SU-DHL-6 (cell line): ENCODE measurements around the gene TMCC2.

ENCODE experiments used
- H2AFZ ChIP-seq: fragments of 200-600 bp; sonication (generic); 2 replicates; pipeline ENCODE4 v1.6.1; 2014; ENCODE audit warnings: low read depth, mild to moderate bottlenecking, moderate library complexity, mixed read lengths, antibody characterized with exemption, low read length; ENCODE audit not compliant: severe bottlenecking
- H3F3A ChIP-seq: fragments of 200-600 bp; shearing (Covaris generic); 2 replicates; pipeline ENCODE4 v1.6.0; 2016; ENCODE audit warnings: antibody characterized with exemption, mild to moderate bottlenecking; ENCODE audit not compliant: insufficient read depth
- H3K27ac ChIP-seq: fragments of 200-600 bp; sonication (generic); 2 replicates; pipeline ENCODE4 v1.5.1; 2016; ENCODE audit warnings: low read depth, mild to moderate bottlenecking, low read length, moderate library complexity, mixed read lengths
- H3K27me3 ChIP-seq: fragments of 200-600 bp; sonication (generic), shearing (Covaris generic); 2 replicates; pipeline ENCODE4 v1.6.0; 2014; ENCODE audit warnings: mild to moderate bottlenecking, low read length
- H3K36me3 ChIP-seq: fragments of 200-600 bp; sonication (generic); 2 replicates; pipeline ENCODE4 v1.6.1; 2014; ENCODE audit warnings: mild to moderate bottlenecking, low read length, mixed read lengths
- H3K4me2 ChIP-seq: fragments of 300-600, 200-600 bp; shearing (Covaris generic), sonication (generic); 2 replicates; pipeline ENCODE4 v1.6.0; 2014; ENCODE audit warnings: low read length, low read depth, mild to moderate bottlenecking; ENCODE audit not compliant: poor library complexity, severe bottlenecking
- H3K4me3 ChIP-seq: fragments of 200-600 bp; sonication (generic); 2 replicates; pipeline ENCODE4 v1.5.1; 2014; ENCODE audit warnings: antibody characterized with exemption, low read length, mild to moderate bottlenecking, mixed read lengths; ENCODE audit not compliant: insufficient read depth, poor library complexity, severe bottlenecking
- H3K79me2 ChIP-seq: fragments of 200-600 bp; sonication (generic); 2 replicates; pipeline ENCODE4 v1.6.1; 2014; ENCODE audit warnings: mild to moderate bottlenecking, low read length, moderate library complexity; ENCODE audit not compliant: insufficient read depth
- H3K9ac ChIP-seq: fragments of 200-600 bp; sonication (generic); 2 replicates; pipeline ENCODE4 v1.7.0; 2014; ENCODE audit warnings: mild to moderate bottlenecking, low read length
- H3K9me2 ChIP-seq: fragments of 200-600 bp; sonication (generic); replicated peaks from 2 replicates; pipeline ENCODE4 v1.6.1; 2014; ENCODE audit warnings: low read length; ENCODE audit not compliant: insufficient read depth
- H3K9me3 ChIP-seq: fragments of 200-600 bp; sonication (generic); 2 replicates; pipeline ENCODE4 v1.6.1; 2014; ENCODE audit warnings: low read length, mixed read lengths; ENCODE audit not compliant: insufficient read depth
- H4K20me1 ChIP-seq: fragments of 200-600 bp; sonication (generic); 2 replicates; pipeline ENCODE4 v1.6.1; 2014; ENCODE audit warnings: low read depth, mild to moderate bottlenecking, antibody characterized with exemption, low read length, moderate library complexity, mixed read lengths
- EZH2phosphoT487 ChIP-seq: fragments of 200-600 bp; sonication (generic), shearing (Covaris generic); conservative IDR thresholded peaks from 2 replicates; pipeline ENCODE4 v1.6.1; 2018; ENCODE audit warnings: mild to moderate bottlenecking, antibody characterized with exemption, low read length, moderate library complexity, mixed read lengths
- TF ChIP-seq, protein P1 (sequence below): fragments of 200-600 bp; sonication (generic); IDR thresholded peaks from one replicate; pipeline ENCODE4 v1.5.1; 2017; ENCODE audit warnings: antibody characterized with exemption, mild to moderate bottlenecking, low read length, moderate library complexity; ENCODE audit not compliant: insufficient read depth, poor library complexity, severe bottlenecking

TMCC2 gene

DNA sequence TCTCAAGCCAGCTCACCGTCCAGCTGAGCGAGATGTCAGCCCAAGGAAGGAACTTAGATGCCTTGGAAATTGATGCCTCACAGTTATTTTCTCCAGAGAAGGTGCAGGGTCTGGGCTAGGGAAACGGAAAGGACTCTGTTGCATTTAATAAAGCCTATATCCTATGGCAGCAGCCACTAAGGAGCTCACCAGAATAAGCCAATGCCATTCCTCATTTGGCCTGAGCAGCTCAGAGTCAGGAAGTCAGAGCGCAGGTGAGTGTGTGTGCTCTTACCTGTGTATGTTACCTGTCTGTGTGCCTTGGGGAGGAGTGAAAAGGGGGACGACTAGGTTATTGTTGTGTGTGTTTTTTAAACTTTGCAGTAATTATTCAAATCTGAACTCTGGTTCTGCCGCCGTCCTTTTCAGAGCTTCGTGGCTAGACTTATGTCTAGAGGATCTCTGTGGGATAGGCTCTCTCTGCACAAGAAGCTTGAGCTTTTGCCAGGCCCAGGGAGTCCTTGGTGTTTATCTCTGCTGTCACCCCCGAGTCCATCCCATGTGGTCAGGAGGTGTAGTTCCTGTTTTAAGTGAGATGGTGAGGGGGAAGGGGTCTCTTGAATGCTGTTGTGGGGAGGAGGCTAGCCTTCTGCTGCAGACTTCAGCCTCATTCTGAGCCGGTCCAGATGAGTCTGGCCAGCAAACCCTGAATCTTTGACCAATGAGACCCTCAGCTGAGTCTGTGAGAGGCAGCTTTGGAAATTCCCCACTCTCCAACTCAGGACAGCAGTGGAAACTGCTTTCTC lies 2.4 kb downstream of the TMCC2 start:
- no peaks in the 10 kb centered on the region for H3F3A ChIP-seq
- no peaks in the 10 kb centered on the region for H3K27me3 ChIP-seq
- H3K27ac ChIP-seq, result peak overlapping the region; percentile 31; the same call in 1 of the 2 replicates
- no peaks in the 10 kb centered on the region for H3K9me2 ChIP-seq
- H3K9me3 ChIP-seq, result no peaks in the 10 kb centered on the region
- H3K9ac ChIP-seq, result no peak overlapping the region
- H3K36me3 ChIP-seq, result no peaks in the 10 kb centered on the region
- H3K4me2 ChIP-seq, result peak overlapping the region; percentile 11
- H2AFZ ChIP-seq, result no peak overlapping the region
- H4K20me1 ChIP-seq, result no peaks in the 10 kb centered on the region
- H3K4me3 ChIP-seq, result no peak overlapping the region
- TF ChIP-seq EZH2phosphoT487, result no peak
- TF ChIP-seq, protein P1, sequence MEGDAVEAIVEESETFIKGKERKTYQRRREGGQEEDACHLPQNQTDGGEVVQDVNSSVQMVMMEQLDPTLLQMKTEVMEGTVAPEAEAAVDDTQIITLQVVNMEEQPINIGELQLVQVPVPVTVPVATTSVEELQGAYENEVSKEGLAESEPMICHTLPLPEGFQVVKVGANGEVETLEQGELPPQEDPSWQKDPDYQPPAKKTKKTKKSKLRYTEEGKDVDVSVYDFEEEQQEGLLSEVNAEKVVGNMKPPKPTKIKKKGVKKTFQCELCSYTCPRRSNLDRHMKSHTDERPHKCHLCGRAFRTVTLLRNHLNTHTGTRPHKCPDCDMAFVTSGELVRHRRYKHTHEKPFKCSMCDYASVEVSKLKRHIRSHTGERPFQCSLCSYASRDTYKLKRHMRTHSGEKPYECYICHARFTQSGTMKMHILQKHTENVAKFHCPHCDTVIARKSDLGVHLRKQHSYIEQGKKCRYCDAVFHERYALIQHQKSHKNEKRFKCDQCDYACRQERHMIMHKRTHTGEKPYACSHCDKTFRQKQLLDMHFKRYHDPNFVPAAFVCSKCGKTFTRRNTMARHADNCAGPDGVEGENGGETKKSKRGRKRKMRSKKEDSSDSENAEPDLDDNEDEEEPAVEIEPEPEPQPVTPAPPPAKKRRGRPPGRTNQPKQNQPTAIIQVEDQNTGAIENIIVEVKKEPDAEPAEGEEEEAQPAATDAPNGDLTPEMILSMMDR, result no peak
- H3K79me2 ChIP-seq, result no peaks in the 10 kb centered on the region

DNA sequence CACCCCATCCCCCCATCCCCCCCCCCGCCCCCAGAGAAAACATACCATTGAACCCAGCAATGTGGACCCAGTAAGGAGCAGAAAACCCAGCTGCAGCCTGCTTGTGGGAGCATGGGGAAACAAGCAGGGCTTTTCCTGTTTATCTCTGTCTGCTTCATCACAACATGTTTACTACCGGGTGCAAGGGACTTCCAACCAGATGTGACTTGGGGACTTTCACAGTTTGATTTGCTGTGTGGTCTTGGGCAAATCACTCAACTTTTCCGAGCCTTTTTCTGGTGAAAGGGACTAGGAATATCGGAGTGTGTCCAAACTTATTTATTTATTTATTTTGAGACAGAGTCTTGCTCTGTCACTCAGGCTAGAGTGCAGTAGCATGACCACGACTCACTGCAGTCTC lies 3.2 kb downstream of the TMCC2 start:
- H3K4me3 ChIP-seq, result no peak overlapping the region
- H3K79me2 ChIP-seq, result no peaks in the 10 kb centered on the region
- no peak overlapping the region for H2AFZ ChIP-seq
- TF ChIP-seq, protein P1, result no peak
- no peak overlapping the region for H3K4me2 ChIP-seq
- H4K20me1 ChIP-seq, result no peaks in the 10 kb centered on the region
- no peaks in the 10 kb centered on the region for H3K36me3 ChIP-seq
- no peak overlapping the region for H3K9ac ChIP-seq
- H3K9me2 ChIP-seq, result no peaks in the 10 kb centered on the region
- no peaks in the 10 kb centered on the region for H3K9me3 ChIP-seq
- no peak overlapping the region for H3K27ac ChIP-seq
- H3K27me3 ChIP-seq, result no peaks in the 10 kb centered on the region
- no peaks in the 10 kb centered on the region for H3F3A ChIP-seq

DNA sequence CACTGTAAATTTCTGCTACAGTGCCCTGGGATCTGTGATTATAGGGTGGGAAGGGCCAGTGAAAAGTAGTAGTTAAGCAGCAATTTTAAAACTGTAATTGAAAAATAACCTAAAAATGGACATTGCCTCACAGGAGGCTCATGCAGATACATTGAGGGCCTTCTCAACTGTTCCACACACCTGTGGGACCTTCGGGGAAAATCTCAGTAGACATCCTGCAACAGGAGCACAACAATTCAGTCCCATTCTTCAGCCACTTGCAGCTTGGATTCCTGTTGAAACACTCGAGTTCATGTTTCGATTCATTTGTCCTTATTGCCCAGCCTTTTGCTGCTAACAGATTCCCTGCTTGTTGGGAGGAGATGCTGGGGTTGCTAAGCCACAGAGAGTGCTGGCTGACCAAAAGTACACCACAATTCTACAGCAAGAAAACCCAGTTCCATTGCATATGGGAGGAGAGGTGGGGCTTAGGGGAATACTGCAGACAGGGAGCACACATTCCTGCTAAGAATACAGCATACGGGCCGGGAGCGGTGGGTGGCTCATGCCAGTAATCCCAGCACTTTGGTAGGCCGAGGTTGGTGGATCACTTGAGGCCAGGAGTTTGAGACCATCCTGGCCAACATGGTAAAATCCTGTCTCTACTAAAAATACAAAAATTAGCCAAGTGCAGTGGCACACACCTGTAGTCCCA lies 4.5 kb downstream of the TMCC2 start:
- Histone ChIP-seq H3K4me3 (no peak overlapping the region), H3K4me2 (no peak overlapping the region), H3K9ac (no peak overlapping the region), H3K36me3 (no peaks in the 10 kb centered on the region), H3K27me3 (no peaks in the 10 kb centered on the region), H3K9me3 (no peaks in the 10 kb centered on the region), H3F3A (no peaks in the 10 kb centered on the region), H3K27ac (no peak overlapping the region), H2AFZ (no peak overlapping the region), H4K20me1 (no peaks in the 10 kb centered on the region), H3K79me2 (no peaks in the 10 kb centered on the region), H3K9me2 (no peaks in the 10 kb centered on the region)
- TF ChIP-seq, protein P1, result no peak
- no peak for TF ChIP-seq EZH2phosphoT487
